Measurements from ENCODE around the gene ITPKC. TPM values are rescaled to one million over a fixed set of nuclear protein-coding genes. Genes with fewer than 3 reads are reported as not detected.
"Not testable (repeated sequence)": the region's sequence is repeated elsewhere in the genome, so short reads cannot be mapped to it uniquely, and the experiment has no call there.

Gene ITPKC
- total RNA-seq, 1 experiment from 2014 or later: 23.8 TPM

DNA sequence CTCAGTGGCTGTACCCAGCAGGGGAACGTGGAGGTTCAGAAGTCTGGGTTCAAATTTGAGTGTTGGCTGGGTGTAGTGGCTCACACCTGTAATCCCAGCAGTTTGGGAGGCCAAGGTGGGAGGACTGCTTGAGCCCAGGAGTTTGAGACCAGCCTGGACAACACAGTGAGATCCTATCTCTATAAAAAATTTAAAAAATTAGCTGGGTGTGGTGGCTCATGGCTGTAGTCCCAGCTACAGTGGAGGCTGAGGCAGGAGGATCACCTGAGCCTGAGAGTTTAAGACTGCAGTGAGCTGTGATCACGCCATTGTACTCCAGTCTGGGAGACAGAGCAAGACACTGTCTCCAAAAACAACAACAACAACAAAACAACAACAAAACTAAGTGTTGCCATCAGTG lies 67.2 kb downstream of the ITPKC start:
- H3K27me3 ChIP-seq, H3K9me3 ChIP-seq, DNase-seq, H3K36me3 ChIP-seq, H3K4me3 ChIP-seq: not testable (repeated sequence)

GRCh38 chr19:40785526-40785925 lies 68.6 kb downstream of the ITPKC start:
- Histone ChIP-seq H3K27me3 (no peaks in the 10 kb centered on the region), H3K36me3 (no peaks in the 10 kb centered on the region), H3K4me3 (no peak overlapping the region), H3K9me3 (no peaks in the 10 kb centered on the region)
- DNase-seq: no peak

- Histone ChIP-seq H3K36me3 (no peaks in the 10 kb centered on the region), H3K9me3 (no peaks in the 10 kb centered on the region), H3K4me3 (no peak overlapping the region), H3K27me3 (no peaks in the 10 kb centered on the region)
- DNase-seq: no peak
Observed at GRCh38 chr19:40786060-40787037, 69.4 kb downstream of the ITPKC start.

Other genes with a start within 250 kb of the ITPKC start
- 61.7 and 105 TPM in 2 replicates for gene SHKBP1, start 140.2 kb upstream of the ITPKC start, total RNA-seq (2014; rRNA removed; shearing (Covaris generic); ENCODE audit: low replicate concordance)
- gene LTBP4, start 115.7 kb upstream of the ITPKC start, total RNA-seq (2014; rRNA removed; shearing (Covaris generic); ENCODE audit: low replicate concordance): 12.9 and 26.5 TPM in 2 replicates
- gene NUMBL, start 26.5 kb upstream of the ITPKC start, total RNA-seq (2014; rRNA removed; shearing (Covaris generic); ENCODE audit: low replicate concordance): 42.1 and 42.8 TPM in 2 replicates
- 44.6 and 462 TPM in 2 replicates for gene COQ8B, start 226 bp upstream of the ITPKC start, total RNA-seq (2014; rRNA removed; shearing (Covaris generic); ENCODE audit: low replicate concordance)
- gene ACTMAP, start 33.4 kb downstream of the ITPKC start, total RNA-seq (2014; rRNA removed; shearing (Covaris generic); ENCODE audit: low replicate concordance): 0.95 and 3.6 TPM in 2 replicates
- gene SNRPA, start 34.1 kb downstream of the ITPKC start, total RNA-seq (2014; rRNA removed; shearing (Covaris generic); ENCODE audit: low replicate concordance): 66.4 and 68.4 TPM in 2 replicates
- not detected in 2 replicates for gene MIA, start 58.4 kb downstream of the ITPKC start, total RNA-seq (2014; rRNA removed; shearing (Covaris generic); ENCODE audit: low replicate concordance)
- gene RAB4B, start 61.1 kb downstream of the ITPKC start, total RNA-seq (2014; rRNA removed; shearing (Covaris generic); ENCODE audit: low replicate concordance): 34.4 and 41.2 TPM in 2 replicates
- 63.2 and 140 TPM in 2 replicates for gene EGLN2, start 82.1 kb downstream of the ITPKC start, total RNA-seq (2014; rRNA removed; shearing (Covaris generic); ENCODE audit: low replicate concordance)
- not detected in 2 replicates for gene CYP2A6, start 133.3 kb downstream of the ITPKC start, total RNA-seq (2014; rRNA removed; shearing (Covaris generic); ENCODE audit: low replicate concordance)
- gene CYP2A7, start 165.1 kb downstream of the ITPKC start, total RNA-seq (2014; rRNA removed; shearing (Covaris generic); ENCODE audit: low replicate concordance): not detected in 2 replicates

Data from MG63 (cell line).